Measurements from ENCODE around the gene CKAP4.

The CKAP4 gene

GRCh38 chr12:106276032-106276740 is 28.4 kb upstream of the CKAP4 start:
- POLR2A ChIA-PET = no interaction called here
- DNase-seq (ENCODE audit: extremely low spot score) = no peak
- CTCF ChIA-PET = no interaction called here
- no peak for TF ChIP-seq FOXM1 (IDR thresholded peaks at IDR 0.05; ENCODE audit: borderline replicate concordance)

- DNase-seq (ENCODE audit: extremely low spot score) = no peak
- ChIA-PET CTCF (no interaction called here), POLR2A (no interaction called here)
- TF ChIP-seq FOXK2 (IDR thresholded peaks at IDR 0.05) = no peak
- TF ChIP-seq PKNOX1 (IDR thresholded peaks at IDR 0.05) = no peak
- no peak for TF ChIP-seq ZNF384 (IDR thresholded peaks at IDR 0.05)
- no peak for TF ChIP-seq FOXA1 (IDR thresholded peaks at IDR 0.05)
- no peak for TF ChIP-seq L3MBTL2 (conservative IDR thresholded peaks at IDR 0.05)
- TF ChIP-seq SUZ12 (IDR thresholded peaks at IDR 0.05) = no peak
Observed at GRCh38 chr12:106275458-106275857, 27.6 kb upstream of the CKAP4 start.

- TF ChIP-seq SUZ12 (IDR thresholded peaks at IDR 0.05) = no peak
- no peak for TF ChIP-seq SP1 (IDR thresholded peaks at IDR 0.05)
- TF ChIP-seq PKNOX1 (IDR thresholded peaks at IDR 0.05) = no peak
- no peak for TF ChIP-seq HDGF (IDR thresholded peaks at IDR 0.05; ENCODE audit: borderline replicate concordance)
- TF ChIP-seq FOXM1 (IDR thresholded peaks at IDR 0.05; ENCODE audit: borderline replicate concordance) = no peak
- no peak for TF ChIP-seq ZNF384 (IDR thresholded peaks at IDR 0.05)
- POLR2A ChIA-PET = no interaction called here
- no peak for DNase-seq (ENCODE audit: extremely low spot score)
- CTCF ChIA-PET = no interaction called here
Observed at GRCh38 chr12:106274575-106275121, 26.8 kb upstream of the CKAP4 start.

- TF ChIP-seq FOXK2 (IDR thresholded peaks at IDR 0.05) = no peak
- TF ChIP-seq ARNT (IDR thresholded peaks at IDR 0.05) = no peak
- TF ChIP-seq FOXA1 (IDR thresholded peaks at IDR 0.05) = no peak
- no peak for TF ChIP-seq HDGF (IDR thresholded peaks at IDR 0.05; ENCODE audit: borderline replicate concordance)
- TF ChIP-seq TARDBP (IDR thresholded peaks at IDR 0.05) = no peak
- no peak for TF ChIP-seq BHLHE40 (IDR thresholded peaks at IDR 0.05; ENCODE audit: borderline replicate concordance)
- ChIA-PET POLR2A (no interaction called here), CTCF (no interaction called here)
- no peak for DNase-seq (ENCODE audit: extremely low spot score)
Observed at GRCh38 chr12:106274012-106274411, 26.2 kb upstream of the CKAP4 start.

- DNase-seq (ENCODE audit: extremely low spot score) = no peak
- CTCF ChIA-PET = no interaction called here
- POLR2A ChIA-PET = no interaction called here
- TF ChIP-seq L3MBTL2 (conservative IDR thresholded peaks at IDR 0.05) = no peak
- no peak for TF ChIP-seq BHLHE40 (IDR thresholded peaks at IDR 0.05; ENCODE audit: borderline replicate concordance)
- no peak for TF ChIP-seq SP1 (IDR thresholded peaks at IDR 0.05)
Observed at GRCh38 chr12:106273491-106273890, 25.7 kb upstream of the CKAP4 start.

- POLR2A ChIA-PET = no interaction called here
- CTCF ChIA-PET = no interaction called here
- no peak for DNase-seq (ENCODE audit: extremely low spot score)
- TF ChIP-seq SP1 (IDR thresholded peaks at IDR 0.05) = no peak
- TF ChIP-seq BHLHE40 (IDR thresholded peaks at IDR 0.05; ENCODE audit: borderline replicate concordance) = no peak
- no peak for TF ChIP-seq CTBP1 (IDR thresholded peaks at IDR 0.05; ENCODE audit: borderline replicate concordance)
- no peak for TF ChIP-seq ELF4 (IDR thresholded peaks at IDR 0.05)
- TF ChIP-seq PKNOX1 (IDR thresholded peaks at IDR 0.05) = no peak
- no peak for TF ChIP-seq TARDBP (IDR thresholded peaks at IDR 0.05)
- TF ChIP-seq ARNT (IDR thresholded peaks at IDR 0.05) = no peak
- no peak for TF ChIP-seq SUZ12 (IDR thresholded peaks at IDR 0.05)
- TF ChIP-seq L3MBTL2 (conservative IDR thresholded peaks at IDR 0.05) = no peak
- TF ChIP-seq ZNF384 (IDR thresholded peaks at IDR 0.05) = no peak
- no peak for TF ChIP-seq FOXK2 (IDR thresholded peaks at IDR 0.05)
- TF ChIP-seq HDGF (IDR thresholded peaks at IDR 0.05; ENCODE audit: borderline replicate concordance) = no peak
Observed at GRCh38 chr12:106271575-106272505, 24.0 kb upstream of the CKAP4 start.

- no peak for DNase-seq (ENCODE audit: extremely low spot score)
- TF ChIP-seq FOXK2 (IDR thresholded peaks at IDR 0.05) (no peak), NFRKB (IDR thresholded peaks at IDR 0.05) (no peak), FOXM1 (IDR thresholded peaks at IDR 0.05; ENCODE audit: borderline replicate concordance) (no peak), BHLHE40 (IDR thresholded peaks at IDR 0.05; ENCODE audit: borderline replicate concordance) (no peak), CTBP1 (IDR thresholded peaks at IDR 0.05; ENCODE audit: borderline replicate concordance) (no peak), SP1 (IDR thresholded peaks at IDR 0.05) (no peak), SUZ12 (IDR thresholded peaks at IDR 0.05) (no peak), PKNOX1 (IDR thresholded peaks at IDR 0.05) (no peak), FOXA1 (IDR thresholded peaks at IDR 0.05) (no peak), TARDBP (IDR thresholded peaks at IDR 0.05) (no peak), LEF1 (IDR thresholded peaks at IDR 0.05; ENCODE audit: borderline replicate concordance) (no peak), ZNF384 (IDR thresholded peaks at IDR 0.05) (no peak), ELF4 (IDR thresholded peaks at IDR 0.05) (no peak), HDGF (IDR thresholded peaks at IDR 0.05; ENCODE audit: borderline replicate concordance) (no peak), ARNT (IDR thresholded peaks at IDR 0.05) (no peak), L3MBTL2 (conservative IDR thresholded peaks at IDR 0.05) (no peak)
- POLR2A ChIA-PET = no interaction called here
- CTCF ChIA-PET = interaction anchor here (0.7 kb wide), 1 partner anchor 824 kb away, joined by 8 read pairs; no protein-coding TSS in a partner anchor
Observed at GRCh38 chr12:106269150-106269771, 21.4 kb upstream of the CKAP4 start.

All from HEK293T (cell line).